ENCODE data around the gene IL36RN. TPM values are rescaled to one million over a fixed set of nuclear protein-coding genes. Genes with fewer than 3 reads are reported as not detected.

The IL36RN gene
- polyA plus RNA-seq, 4 donors: not detected

DNA sequence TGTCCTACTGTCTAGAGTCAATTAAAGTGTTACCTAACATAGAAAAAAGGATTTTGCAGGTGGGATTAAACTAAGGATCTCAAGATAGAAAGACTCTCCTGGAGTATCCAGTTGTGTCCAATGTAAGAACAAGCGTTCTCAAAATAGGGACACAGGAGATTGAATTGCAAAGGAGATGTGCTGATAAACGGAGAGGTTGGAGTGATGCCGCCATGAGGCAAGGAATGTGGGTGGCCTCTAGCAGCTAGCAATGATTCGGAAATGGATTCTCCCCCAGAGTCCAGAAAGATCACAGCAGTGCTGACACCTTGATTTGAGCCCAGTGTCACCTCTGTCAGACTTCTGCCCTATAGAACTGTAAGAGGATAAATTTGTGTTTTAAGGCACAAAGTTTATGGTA lies 44.3 kb downstream of the IL36RN start:
- FAIRE-seq (no peak), DNase-seq (no peak)
- peaks cover 0 to 15% of the 10 kb centered on the region in 2 donors for H3K9me3 ChIP-seq (ENCODE audit: control insufficient read depth in 2 of 2, insufficient read depth in 1 of 2, low read depth in 1 of 2, low read length in 1 of 2)
- H3K27ac ChIP-seq (ENCODE audit: low read depth in 1 of 3, low read length in 2 of 3): no peak overlapping the region
- peaks cover 0 to 3% (median 0%) of the 10 kb centered on the region in 3 donors for H3K27me3 ChIP-seq (ENCODE audit: control insufficient read depth in 3 of 3, insufficient read depth in 3 of 3, low read length in 3 of 3)
- no peaks in the 10 kb centered on the region for H3K36me3 ChIP-seq (ENCODE audit: control insufficient read depth in 3 of 3, insufficient read depth in 2 of 3, low read depth in 1 of 3, low read length in 3 of 3)
- no peaks in the 10 kb centered on the region for H3K4me1 ChIP-seq (ENCODE audit: control insufficient read depth in 3 of 3, insufficient read depth in 2 of 3, low read depth in 1 of 3, low read length in 2 of 3)
- 90 to 98% (median 91%) methylated on average over 4 of the region's 4 CpGs for WGBS, 3 donors
- no peak overlapping the region for H3K4me3 ChIP-seq (ENCODE audit: low read depth in 1 of 3, low read length in 3 of 3)

DNA sequence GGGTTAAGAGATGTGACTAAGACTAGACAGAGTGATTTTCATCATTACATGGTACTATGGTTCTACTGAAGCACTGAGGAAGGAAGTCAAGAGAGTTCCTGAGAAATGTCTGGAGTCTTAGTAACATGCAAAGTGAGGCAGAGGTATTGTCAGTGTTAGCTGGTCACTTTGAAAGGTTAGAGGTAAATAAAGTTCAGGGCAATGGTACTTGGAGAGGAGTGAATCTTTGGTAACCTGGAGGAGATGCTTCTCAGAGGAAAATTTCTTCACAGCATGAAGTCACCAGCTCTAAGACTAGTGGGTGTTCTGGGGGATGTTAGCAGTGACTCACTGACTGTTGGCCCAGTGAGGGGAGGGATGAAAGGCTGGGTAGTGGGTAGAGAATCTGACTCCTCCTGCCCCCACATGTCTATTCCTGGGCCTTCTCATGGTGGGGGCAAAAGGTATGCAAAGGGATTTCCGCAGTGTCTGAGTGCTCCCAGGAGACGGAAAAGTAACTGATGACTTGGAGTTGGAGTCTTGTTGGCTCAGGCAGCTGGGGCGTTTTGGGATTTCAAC lies 45.1 kb downstream of the IL36RN start:
- DNase-seq (no peak), FAIRE-seq (no peak)
- 81 to 92% (median 87%) methylated on average over 3 of the region's 3 CpGs for WGBS, 3 donors
- Histone ChIP-seq H3K27ac (ENCODE audit: low read depth in 1 of 3, low read length in 2 of 3) (no peak overlapping the region), H3K27me3 (ENCODE audit: control insufficient read depth in 3 of 3, insufficient read depth in 3 of 3, low read length in 3 of 3) (peaks cover 0 to 3% (median 0%) of the 10 kb centered on the region in 3 donors), H3K36me3 (ENCODE audit: control insufficient read depth in 3 of 3, insufficient read depth in 2 of 3, low read depth in 1 of 3, low read length in 3 of 3) (no peaks in the 10 kb centered on the region), H3K4me3 (ENCODE audit: low read depth in 1 of 3, low read length in 3 of 3) (no peak overlapping the region), H3K9me3 (ENCODE audit: control insufficient read depth in 2 of 2, insufficient read depth in 1 of 2, low read depth in 1 of 2, low read length in 1 of 2) (peaks cover 0 to 9% of the 10 kb centered on the region in 2 donors), H3K4me1 (ENCODE audit: control insufficient read depth in 3 of 3, insufficient read depth in 2 of 3, low read depth in 1 of 3, low read length in 2 of 3) (no peaks in the 10 kb centered on the region)

DNA sequence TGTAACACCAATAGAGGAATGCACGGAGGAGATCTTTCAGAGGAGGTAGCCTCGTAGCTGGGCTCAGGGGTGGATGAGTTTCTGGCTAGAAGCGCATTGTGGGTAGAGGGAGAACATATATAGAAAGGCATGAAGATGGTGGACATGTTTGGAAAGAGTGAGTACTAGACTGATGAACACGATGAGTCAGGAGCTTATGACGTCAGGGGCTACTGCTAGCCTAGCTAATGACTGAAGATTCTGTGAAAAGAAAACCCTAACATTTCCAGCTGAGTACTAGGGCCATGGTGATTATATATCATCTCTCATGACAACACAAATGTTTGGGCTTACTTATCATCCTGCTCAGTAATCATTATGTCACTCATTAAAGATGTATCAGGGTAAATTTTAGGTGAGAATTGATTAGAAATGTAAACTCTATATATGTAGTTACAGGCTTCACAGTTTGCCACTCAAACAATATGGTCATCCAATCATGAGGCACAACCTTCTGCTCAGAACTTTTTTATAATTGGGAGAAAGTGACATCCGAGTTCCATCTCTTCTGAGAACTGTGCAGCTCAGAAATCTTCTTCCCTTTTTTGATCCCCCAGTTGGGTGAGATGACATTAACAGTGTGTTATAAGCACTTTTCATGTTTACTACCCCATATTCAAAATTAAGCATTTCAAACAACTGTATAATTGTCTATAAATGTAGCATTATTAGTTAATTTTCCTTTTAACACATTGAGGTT lies 46.2 kb downstream of the IL36RN start:
- Histone ChIP-seq H3K36me3 (ENCODE audit: control insufficient read depth in 3 of 3, insufficient read depth in 2 of 3, low read depth in 1 of 3, low read length in 3 of 3) (no peaks in the 10 kb centered on the region), H3K27ac (ENCODE audit: low read depth in 1 of 3, low read length in 2 of 3) (no peak overlapping the region), H3K9me3 (ENCODE audit: control insufficient read depth in 2 of 2, insufficient read depth in 1 of 2, low read depth in 1 of 2, low read length in 1 of 2) (peaks cover 0 to 6% of the 10 kb centered on the region in 2 donors), H3K4me1 (ENCODE audit: control insufficient read depth in 3 of 3, insufficient read depth in 2 of 3, low read depth in 1 of 3, low read length in 2 of 3) (no peaks in the 10 kb centered on the region), H3K4me3 (ENCODE audit: low read depth in 1 of 3, low read length in 3 of 3) (no peak overlapping the region), H3K27me3 (ENCODE audit: control insufficient read depth in 3 of 3, insufficient read depth in 3 of 3, low read length in 3 of 3) (peaks cover 0 to 3% (median 0%) of the 10 kb centered on the region in 3 donors)
- FAIRE-seq (no peak), DNase-seq (no peak)
- WGBS, 3 donors: 63 to 69% (median 68%) methylated on average over 6 of the region's 6 CpGs

DNA sequence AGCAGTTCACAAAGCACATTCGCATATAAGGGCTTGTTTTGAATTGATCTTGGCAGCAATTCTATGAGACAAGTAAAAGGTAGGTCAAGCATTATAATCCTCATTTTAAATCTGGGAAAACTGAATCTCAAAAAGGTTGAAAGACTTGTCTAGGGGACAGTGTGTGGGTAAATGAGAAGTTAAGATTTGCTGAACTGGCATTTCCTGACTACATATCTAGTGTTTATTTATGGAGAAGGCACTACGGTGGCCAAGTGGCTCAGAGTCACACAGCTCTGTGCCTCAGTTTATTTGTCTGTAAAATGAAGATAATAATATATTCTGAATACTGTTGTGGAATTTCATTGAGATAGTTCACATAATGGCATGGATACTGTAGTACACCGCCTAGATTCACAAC lies 52.1 kb downstream of the IL36RN start:
- H3K27ac ChIP-seq (ENCODE audit: low read depth in 1 of 3, low read length in 2 of 3): no peak overlapping the region
- WGBS, 3 donors: 78 to 86% (median 83%) methylated on average over 3 of the region's 3 CpGs
- H3K36me3 ChIP-seq (ENCODE audit: control insufficient read depth in 3 of 3, insufficient read depth in 2 of 3, low read depth in 1 of 3, low read length in 3 of 3): no peaks in the 10 kb centered on the region
- FAIRE-seq (no peak), DNase-seq (no peak)
- no peaks in the 10 kb centered on the region for H3K9me3 ChIP-seq (ENCODE audit: control insufficient read depth in 2 of 2, insufficient read depth in 1 of 2, low read depth in 1 of 2, low read length in 1 of 2)
- H3K4me3 ChIP-seq (ENCODE audit: low read depth in 1 of 3, low read length in 3 of 3): no peak overlapping the region
- H3K27me3 ChIP-seq (ENCODE audit: control insufficient read depth in 3 of 3, insufficient read depth in 3 of 3, low read length in 3 of 3): no peaks in the 10 kb centered on the region
- no peaks in the 10 kb centered on the region for H3K4me1 ChIP-seq (ENCODE audit: control insufficient read depth in 3 of 3, insufficient read depth in 2 of 3, low read depth in 1 of 3, low read length in 2 of 3)

DNA sequence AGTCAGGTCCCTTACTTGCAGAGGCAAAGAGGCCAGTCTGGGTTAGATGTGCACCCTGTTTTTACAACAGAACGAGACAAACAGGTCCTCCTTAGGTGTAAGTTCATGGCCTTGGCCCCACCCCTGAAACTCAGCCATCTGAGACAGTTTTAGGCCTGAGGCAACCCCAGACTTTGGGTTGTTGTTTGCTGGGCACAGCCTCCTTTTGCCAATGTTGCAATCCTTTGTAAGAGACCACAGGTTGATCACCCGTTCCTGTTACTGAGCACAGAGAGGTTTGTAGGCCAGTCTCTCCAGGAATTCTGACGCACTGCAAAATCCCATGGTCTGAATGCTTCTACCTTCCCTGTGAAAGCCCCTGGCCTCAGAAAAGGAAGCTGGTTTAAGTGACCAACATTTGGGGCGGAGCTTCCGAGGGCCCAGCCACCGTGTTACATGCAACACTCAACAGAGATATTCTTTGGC lies 52.9 kb downstream of the IL36RN start:
- DNase-seq: no peak
- H3K4me1 ChIP-seq (ENCODE audit: control insufficient read depth in 3 of 3, insufficient read depth in 2 of 3, low read depth in 1 of 3, low read length in 2 of 3): no peaks in the 10 kb centered on the region
- FAIRE-seq: no peak
- no peak overlapping the region for H3K27ac ChIP-seq (ENCODE audit: low read depth in 1 of 3, low read length in 2 of 3)
- H3K36me3 ChIP-seq (ENCODE audit: control insufficient read depth in 3 of 3, insufficient read depth in 2 of 3, low read depth in 1 of 3, low read length in 3 of 3): no peaks in the 10 kb centered on the region
- H3K4me3 ChIP-seq (ENCODE audit: low read depth in 1 of 3, low read length in 3 of 3): no peak overlapping the region
- H3K9me3 ChIP-seq (ENCODE audit: control insufficient read depth in 2 of 2, insufficient read depth in 1 of 2, low read depth in 1 of 2, low read length in 1 of 2): no peaks in the 10 kb centered on the region
- whole genome bisulfite sequencing, 3 donors: 64 to 77% (median 76%) methylated on average over 6 of the region's 6 CpGs
- no peaks in the 10 kb centered on the region for H3K27me3 ChIP-seq (ENCODE audit: control insufficient read depth in 3 of 3, insufficient read depth in 3 of 3, low read length in 3 of 3)

DNA sequence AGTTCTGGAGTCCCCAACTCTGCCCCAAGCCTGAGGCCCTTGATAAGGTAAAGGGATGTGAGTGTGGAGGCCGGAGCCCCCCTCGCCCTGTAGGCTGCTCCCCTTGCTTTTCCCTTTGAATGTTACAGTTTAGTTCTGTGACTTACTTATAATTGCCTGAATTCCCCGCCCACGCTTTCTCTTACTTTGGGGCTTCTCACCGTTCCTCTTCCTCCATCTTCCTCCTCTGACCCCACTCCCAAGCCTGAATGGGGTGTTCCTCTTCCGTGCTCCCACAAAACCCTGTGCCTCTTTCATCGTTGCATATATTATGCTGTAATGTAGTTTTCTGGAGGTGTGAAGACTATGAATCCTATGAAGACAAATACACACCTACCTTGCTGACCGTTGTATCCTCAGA lies 53.4 kb downstream of the IL36RN start:
- Histone ChIP-seq H3K9me3 (ENCODE audit: control insufficient read depth in 2 of 2, insufficient read depth in 1 of 2, low read depth in 1 of 2, low read length in 1 of 2) (no peaks in the 10 kb centered on the region), H3K36me3 (ENCODE audit: control insufficient read depth in 3 of 3, insufficient read depth in 2 of 3, low read depth in 1 of 3, low read length in 3 of 3) (no peaks in the 10 kb centered on the region), H3K4me1 (ENCODE audit: control insufficient read depth in 3 of 3, insufficient read depth in 2 of 3, low read depth in 1 of 3, low read length in 2 of 3) (peaks cover 0 to 2% (median 0%) of the 10 kb centered on the region in 3 donors), H3K27me3 (ENCODE audit: control insufficient read depth in 3 of 3, insufficient read depth in 3 of 3, low read length in 3 of 3) (no peaks in the 10 kb centered on the region), H3K27ac (ENCODE audit: low read depth in 1 of 3, low read length in 2 of 3) (no peak overlapping the region), H3K4me3 (ENCODE audit: low read depth in 1 of 3, low read length in 3 of 3) (no peak overlapping the region)
- no peak for FAIRE-seq
- 83 to 92% (median 90%) methylated on average over 8 of the region's 8 CpGs for WGBS, 3 donors
- DNase-seq: no peak

DNA sequence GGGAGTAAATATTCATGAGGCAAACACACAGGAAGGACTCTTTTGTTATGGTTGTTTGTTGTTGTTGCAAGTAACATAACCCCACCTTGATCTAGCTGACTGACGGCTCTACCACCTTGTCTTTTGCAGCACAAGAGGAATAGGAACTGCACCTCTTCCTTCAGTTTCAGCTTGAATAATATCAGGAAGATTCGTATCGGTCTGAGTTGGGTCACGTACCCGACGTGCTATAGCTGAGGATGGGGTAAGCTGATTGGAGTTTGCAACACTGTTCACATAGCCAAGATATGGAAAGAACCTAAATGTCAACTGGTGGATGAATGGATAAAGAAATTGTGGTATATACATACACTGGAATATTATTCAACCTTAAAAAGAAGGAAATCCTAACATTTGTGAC lies 53.9 kb downstream of the IL36RN start:
- WGBS, 3 donors: 71 to 88% (median 74%) methylated on average over 6 of the region's 6 CpGs
- DNase-seq: no peak
- H3K4me1 ChIP-seq (ENCODE audit: control insufficient read depth in 3 of 3, insufficient read depth in 2 of 3, low read depth in 1 of 3, low read length in 2 of 3): peaks cover 0 to 2% (median 0%) of the 10 kb centered on the region in 3 donors
- H3K27me3 ChIP-seq (ENCODE audit: control insufficient read depth in 3 of 3, insufficient read depth in 3 of 3, low read length in 3 of 3): no peaks in the 10 kb centered on the region
- H3K9me3 ChIP-seq (ENCODE audit: control insufficient read depth in 2 of 2, insufficient read depth in 1 of 2, low read depth in 1 of 2, low read length in 1 of 2): no peaks in the 10 kb centered on the region
- no peak overlapping the region for H3K4me3 ChIP-seq (ENCODE audit: low read depth in 1 of 3, low read length in 3 of 3)
- no peaks in the 10 kb centered on the region for H3K36me3 ChIP-seq (ENCODE audit: control insufficient read depth in 3 of 3, insufficient read depth in 2 of 3, low read depth in 1 of 3, low read length in 3 of 3)
- no peak overlapping the region for H3K27ac ChIP-seq (ENCODE audit: low read depth in 1 of 3, low read length in 2 of 3)
- FAIRE-seq: no peak

DNA sequence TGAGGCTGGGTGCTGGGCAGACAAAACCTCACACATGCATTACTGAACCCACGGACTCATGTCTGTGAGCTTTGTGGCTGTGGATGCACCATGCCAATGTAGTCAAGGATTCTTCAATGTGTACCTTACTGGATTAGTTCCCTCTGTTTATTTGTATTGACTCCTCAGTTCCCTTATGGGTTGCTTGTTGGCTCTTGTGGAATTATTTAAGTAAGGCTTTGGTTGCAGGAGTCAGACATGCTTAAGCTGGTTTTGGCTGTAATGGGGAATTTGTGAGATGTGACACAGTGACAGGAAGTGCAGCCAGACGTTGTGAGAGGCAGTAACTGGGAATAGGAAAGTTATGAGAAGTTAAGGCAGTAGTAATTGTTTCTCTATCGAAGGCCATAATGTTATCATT lies 54.8 kb downstream of the IL36RN start:
- 55 to 70% (median 59%) methylated on average over 3 of the region's 3 CpGs for WGBS, 3 donors
- Histone ChIP-seq H3K36me3 (ENCODE audit: control insufficient read depth in 3 of 3, insufficient read depth in 2 of 3, low read depth in 1 of 3, low read length in 3 of 3) (no peaks in the 10 kb centered on the region), H3K4me3 (ENCODE audit: low read depth in 1 of 3, low read length in 3 of 3) (no peak overlapping the region), H3K9me3 (ENCODE audit: control insufficient read depth in 2 of 2, insufficient read depth in 1 of 2, low read depth in 1 of 2, low read length in 1 of 2) (no peaks in the 10 kb centered on the region), H3K27me3 (ENCODE audit: control insufficient read depth in 3 of 3, insufficient read depth in 3 of 3, low read length in 3 of 3) (no peaks in the 10 kb centered on the region), H3K27ac (ENCODE audit: low read depth in 1 of 3, low read length in 2 of 3) (no peak overlapping the region), H3K4me1 (ENCODE audit: control insufficient read depth in 3 of 3, insufficient read depth in 2 of 3, low read depth in 1 of 3, low read length in 2 of 3) (peaks cover 0 to 4% (median 0%) of the 10 kb centered on the region in 3 donors)
- FAIRE-seq (no peak), DNase-seq (no peak)
